Tibial nerve (tissue), 3 donors: Measurements from ENCODE around the gene CEL.
"Not testable (repeated sequence)": the region's sequence is repeated elsewhere in the genome, so short reads cannot be mapped to it uniquely, and the experiment has no call there.

Experiments
- POLR2A ChIP-seq, 2 donors: fragments of 450-650 bp; IDR thresholded peaks; one replicate each; pipeline ENCODE4 v1.6.1; 2017; ENCODE audit warnings: antibody characterized with exemption in 2 of 2, mild to moderate bottlenecking in 2 of 2, moderate library complexity in 2 of 2
- TF ChIP-seq, protein P1 (sequence below), 5 experiments: fragments of 200-600 bp in 3 of 5; fragments of 450-650 bp in 2 of 5; sonication (generic) in 3 of 5; IDR thresholded peaks; one replicate each; pipeline ENCODE4 v1.5.1; 2016 to 2019; ENCODE audit warnings: antibody characterized with exemption in 5 of 5, mild to moderate bottlenecking in 3 of 5, moderate library complexity in 2 of 5

DNA sequence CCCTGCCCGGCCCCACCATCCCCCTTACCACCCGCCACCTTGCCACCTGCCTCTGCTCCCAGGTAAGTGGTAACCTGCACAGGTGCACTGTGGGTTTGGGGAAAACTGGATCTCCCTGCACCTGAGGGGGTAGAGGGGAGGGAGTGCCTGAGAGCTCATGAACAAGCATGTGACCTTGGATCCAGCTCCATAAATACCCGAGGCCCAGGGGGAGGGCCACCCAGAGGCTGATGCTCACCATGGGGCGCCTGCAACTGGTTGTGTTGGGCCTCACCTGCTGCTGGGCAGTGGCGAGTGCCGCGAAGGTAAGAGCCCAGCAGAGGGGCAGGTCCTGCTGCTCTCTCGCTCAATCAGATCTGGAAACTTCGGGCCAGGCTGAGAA is at the start of gene CEL:
- not testable (repeated sequence) for TF ChIP-seq POLR2A (IDR thresholded peaks at IDR 0.05)
- TF ChIP-seq, protein P1, sequence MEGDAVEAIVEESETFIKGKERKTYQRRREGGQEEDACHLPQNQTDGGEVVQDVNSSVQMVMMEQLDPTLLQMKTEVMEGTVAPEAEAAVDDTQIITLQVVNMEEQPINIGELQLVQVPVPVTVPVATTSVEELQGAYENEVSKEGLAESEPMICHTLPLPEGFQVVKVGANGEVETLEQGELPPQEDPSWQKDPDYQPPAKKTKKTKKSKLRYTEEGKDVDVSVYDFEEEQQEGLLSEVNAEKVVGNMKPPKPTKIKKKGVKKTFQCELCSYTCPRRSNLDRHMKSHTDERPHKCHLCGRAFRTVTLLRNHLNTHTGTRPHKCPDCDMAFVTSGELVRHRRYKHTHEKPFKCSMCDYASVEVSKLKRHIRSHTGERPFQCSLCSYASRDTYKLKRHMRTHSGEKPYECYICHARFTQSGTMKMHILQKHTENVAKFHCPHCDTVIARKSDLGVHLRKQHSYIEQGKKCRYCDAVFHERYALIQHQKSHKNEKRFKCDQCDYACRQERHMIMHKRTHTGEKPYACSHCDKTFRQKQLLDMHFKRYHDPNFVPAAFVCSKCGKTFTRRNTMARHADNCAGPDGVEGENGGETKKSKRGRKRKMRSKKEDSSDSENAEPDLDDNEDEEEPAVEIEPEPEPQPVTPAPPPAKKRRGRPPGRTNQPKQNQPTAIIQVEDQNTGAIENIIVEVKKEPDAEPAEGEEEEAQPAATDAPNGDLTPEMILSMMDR (IDR thresholded peaks at IDR 0.05) = not testable (repeated sequence)
